ENCODE measurements around the gene AXIN1.
A peak's percentile ranks its signal among the peaks of the same experiment; 100 is the strongest.

AXIN1 gene

DNA sequence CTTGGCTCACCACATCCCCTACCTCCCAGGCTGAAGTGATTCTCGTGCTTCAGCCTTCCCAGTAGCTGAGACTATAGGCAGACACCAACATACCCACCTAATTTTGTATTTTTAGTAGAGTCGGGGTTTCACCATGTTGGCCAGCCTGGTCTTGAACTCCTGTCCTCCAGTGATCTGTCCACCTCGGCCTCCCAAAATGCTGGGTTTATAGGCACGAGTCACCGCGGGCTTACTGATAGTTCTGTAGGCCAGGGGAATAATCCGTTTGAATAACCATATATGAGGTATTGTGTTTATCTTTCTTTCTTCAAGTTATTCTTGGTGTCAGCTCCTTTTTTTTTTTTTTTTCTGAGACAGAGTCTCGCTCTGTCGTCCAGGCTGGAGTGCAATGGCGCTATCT lies 110.2 kb downstream of the AXIN1 start:
- no peak for DNase-seq (ENCODE audit: low spot score)

DNA sequence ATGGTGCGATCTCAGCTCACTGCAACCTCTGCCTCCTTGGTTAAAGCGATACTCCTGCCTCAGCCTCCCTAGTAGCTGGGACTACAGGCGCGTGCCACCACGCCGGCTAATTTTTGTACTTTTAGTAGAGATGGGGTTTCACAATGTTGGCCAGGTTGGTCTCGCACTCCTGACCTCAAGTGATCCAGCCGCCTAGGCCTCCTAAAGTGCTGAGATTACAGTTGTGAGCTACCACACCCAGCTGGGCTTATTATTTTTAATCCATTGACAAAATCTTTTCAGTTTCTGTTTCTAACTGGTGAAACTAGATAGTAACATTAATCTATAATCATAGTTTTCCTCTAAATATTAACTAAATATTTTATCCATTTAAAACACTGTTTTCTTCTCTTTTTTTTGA lies 112.0 kb downstream of the AXIN1 start:
- DNase-seq (ENCODE audit: low spot score): no peak

DNA sequence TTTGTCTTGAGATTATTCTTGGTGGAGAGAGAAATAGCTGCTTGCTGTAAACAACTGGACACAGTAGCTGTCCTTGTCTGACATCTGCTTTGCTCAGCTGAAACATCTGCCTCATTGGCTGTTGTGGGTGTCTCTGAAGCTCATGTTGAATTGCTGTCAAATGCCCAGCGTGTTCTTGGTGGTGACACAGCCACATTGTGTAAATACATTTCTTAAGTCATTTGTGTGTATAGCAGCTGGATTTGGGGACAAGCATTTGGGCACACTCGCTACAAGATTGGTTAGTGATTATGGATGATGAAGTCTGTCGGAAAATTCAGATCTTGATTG lies 112.6 kb downstream of the AXIN1 start:
- DNase-seq (ENCODE audit: low spot score): peak; percentile 71
